Stomach (tissue), 4 donors: ENCODE results near the gene LCP2.

Experiments
- POLR2A ChIP-seq, 4 donors: fragments of 450-650 bp; IDR thresholded peaks; one replicate each; pipeline ENCODE4 v1.6.1; 2016; ENCODE audit warnings: antibody characterized with exemption in 4 of 4, control low read depth in 2 of 4, mild to moderate bottlenecking in 1 of 4, moderate library complexity in 1 of 4
- POLR2AphosphoS5 ChIP-seq, 3 donors: sonication (generic); formaldehyde crosslinking; IDR thresholded peaks; one replicate each; pipeline ENCODE4 v1.6.1; 2016; ENCODE audit warnings: antibody characterized with exemption in 3 of 3

DNA sequence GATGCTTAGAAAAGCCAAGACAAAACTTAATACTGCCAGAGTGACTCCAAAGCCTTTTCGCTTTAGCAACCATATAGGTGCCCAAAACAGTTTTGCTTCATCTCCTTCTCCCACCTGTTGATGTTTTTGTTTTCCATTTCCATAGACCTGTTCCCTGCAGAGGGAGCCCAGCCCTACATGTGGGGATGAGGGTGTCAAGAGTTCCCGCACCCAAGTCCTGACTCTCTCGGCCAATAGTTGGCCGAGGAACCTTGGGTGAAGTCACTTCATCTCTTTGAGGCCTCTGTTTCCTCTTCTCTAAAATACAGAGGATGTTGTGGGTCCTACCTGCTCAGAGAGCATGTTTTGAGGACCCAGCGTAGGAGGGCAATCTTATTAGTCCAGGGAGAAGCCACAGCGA lies 38.5 kb upstream of the LCP2 start:
- no peak for TF ChIP-seq POLR2A (IDR thresholded peaks at IDR 0.05)
- TF ChIP-seq POLR2AphosphoS5 (IDR thresholded peaks at IDR 0.05): no peak
